ENCODE results near the gene PROSER3.

Gene PROSER3

GRCh38 chr19:35738021-35738886 is 19.7 kb upstream of the PROSER3 start:
- in situ Hi-C loops (cut with MboI; ENCODE audit: low sequenced_read_pairs) = no loop called here

GRCh38 chr19:35738887-35739229 is 19.1 kb upstream of the PROSER3 start:
- in situ Hi-C loops (cut with MboI; ENCODE audit: low sequenced_read_pairs) = no loop called here

GRCh38 chr19:35739275-35740107 is 18.5 kb upstream of the PROSER3 start:
- in situ Hi-C loops (cut with MboI; ENCODE audit: low sequenced_read_pairs) = no loop called here

GRCh38 chr19:35740108-35740422 is 17.9 kb upstream of the PROSER3 start:
- in situ Hi-C loops (cut with MboI; ENCODE audit: low sequenced_read_pairs) = no loop called here

DNA sequence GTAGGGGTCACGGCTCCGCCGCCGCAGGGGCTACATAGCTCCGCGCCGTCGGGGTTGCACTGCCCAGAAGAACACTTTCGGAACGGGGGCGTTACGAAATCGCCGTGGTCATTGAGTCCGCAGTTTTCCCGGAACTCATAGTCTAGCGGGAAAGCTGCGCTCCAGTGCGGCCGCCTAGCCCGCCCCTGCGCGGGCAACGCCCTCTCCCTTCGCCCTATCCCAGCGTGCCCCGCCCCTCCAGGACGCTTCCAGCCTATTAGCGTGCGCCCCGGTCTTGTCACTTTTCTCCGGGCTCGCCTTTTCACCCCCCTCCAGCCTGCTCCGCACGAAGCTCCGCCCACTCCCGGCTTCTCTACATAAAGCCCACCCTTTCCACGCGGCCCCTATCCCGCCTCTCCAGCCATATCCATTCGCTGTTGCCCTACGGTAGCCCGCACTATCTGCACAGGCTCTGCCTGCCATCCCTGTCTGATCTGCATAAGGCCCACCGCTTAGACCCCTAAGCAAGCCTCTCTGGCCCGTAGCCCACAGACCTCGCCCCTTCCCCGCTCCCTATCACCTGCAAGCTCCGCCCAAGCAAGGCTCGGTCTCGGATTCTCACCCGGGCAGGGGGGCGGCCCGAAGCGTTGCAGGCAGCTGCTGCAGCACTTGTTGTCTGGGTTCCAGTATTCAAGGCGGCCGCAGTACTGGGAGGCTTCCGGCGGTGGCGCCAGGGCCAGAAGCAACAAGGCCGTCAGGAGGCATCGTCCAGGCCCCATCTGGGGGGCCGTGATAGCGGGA is 17.4 kb upstream of the PROSER3 start:
- in situ Hi-C loops (cut with MboI; ENCODE audit: low sequenced_read_pairs) = no loop called here

DNA sequence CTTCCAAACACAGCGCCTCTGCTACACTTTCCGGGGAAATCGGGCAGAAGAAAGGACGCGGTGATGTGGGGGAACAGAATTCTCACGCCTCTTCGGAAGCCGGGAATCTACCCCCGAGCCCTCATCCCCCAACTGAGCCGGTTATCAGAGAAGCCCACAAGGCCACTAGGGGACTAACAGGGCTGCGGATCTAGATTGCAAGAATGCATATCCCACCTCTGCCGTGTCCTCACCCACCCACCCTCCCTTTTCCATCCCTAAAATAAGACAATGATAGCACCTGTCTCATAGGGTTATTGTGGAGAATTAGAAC is 16.8 kb upstream of the PROSER3 start:
- in situ Hi-C loops (cut with MboI; ENCODE audit: low sequenced_read_pairs) = no loop called here

GRCh38 chr19:35742121-35742724 is 15.8 kb upstream of the PROSER3 start, which contains the start of gene IGFLR1:
TSS of gene IGFLR1 (minus strand) at chr19:35742452. CDS start at chr19:35741180, 1,272 bp downstream.
- in situ Hi-C loops (cut with MboI; ENCODE audit: low sequenced_read_pairs) = no loop called here

DNA sequence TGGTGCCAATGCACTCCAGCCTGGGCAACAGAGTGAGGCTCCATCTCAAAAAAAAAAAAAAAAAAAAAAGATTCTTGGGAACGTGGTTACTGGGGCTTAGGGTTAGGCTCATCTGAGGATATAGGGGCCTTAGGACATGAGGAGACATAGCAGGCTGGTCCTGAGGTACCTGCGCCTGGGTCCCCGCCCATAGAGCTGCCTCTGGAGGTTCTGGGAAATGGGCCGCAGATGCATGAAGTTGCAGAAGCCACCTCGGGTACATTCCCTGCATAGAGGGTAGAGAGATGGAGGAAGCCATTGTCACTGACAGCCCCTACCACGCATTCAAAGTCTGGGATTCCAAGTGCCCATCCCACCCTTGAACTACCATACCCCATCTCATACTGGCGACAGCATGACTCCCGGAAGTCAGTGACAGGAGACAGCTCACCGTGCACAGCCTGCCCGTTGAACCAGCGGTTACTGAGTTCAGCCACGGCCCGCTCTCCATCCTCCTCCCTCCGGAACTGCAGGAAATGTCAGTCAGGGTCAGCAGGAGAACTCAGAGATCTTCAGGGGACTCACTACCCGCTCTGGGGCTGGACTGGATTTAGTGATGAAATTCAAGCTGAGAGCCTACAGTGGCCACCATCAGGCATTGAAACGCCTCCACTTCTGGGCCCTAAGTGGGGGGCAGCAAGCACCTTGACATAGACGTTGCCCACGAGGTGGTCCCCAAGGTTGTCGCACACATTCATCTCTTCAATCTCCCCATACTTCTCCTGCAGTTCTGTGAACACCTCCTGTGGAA is 14.1 kb upstream of the PROSER3 start:
- in situ Hi-C loops (cut with MboI; ENCODE audit: low sequenced_read_pairs) = no loop called here

DNA sequence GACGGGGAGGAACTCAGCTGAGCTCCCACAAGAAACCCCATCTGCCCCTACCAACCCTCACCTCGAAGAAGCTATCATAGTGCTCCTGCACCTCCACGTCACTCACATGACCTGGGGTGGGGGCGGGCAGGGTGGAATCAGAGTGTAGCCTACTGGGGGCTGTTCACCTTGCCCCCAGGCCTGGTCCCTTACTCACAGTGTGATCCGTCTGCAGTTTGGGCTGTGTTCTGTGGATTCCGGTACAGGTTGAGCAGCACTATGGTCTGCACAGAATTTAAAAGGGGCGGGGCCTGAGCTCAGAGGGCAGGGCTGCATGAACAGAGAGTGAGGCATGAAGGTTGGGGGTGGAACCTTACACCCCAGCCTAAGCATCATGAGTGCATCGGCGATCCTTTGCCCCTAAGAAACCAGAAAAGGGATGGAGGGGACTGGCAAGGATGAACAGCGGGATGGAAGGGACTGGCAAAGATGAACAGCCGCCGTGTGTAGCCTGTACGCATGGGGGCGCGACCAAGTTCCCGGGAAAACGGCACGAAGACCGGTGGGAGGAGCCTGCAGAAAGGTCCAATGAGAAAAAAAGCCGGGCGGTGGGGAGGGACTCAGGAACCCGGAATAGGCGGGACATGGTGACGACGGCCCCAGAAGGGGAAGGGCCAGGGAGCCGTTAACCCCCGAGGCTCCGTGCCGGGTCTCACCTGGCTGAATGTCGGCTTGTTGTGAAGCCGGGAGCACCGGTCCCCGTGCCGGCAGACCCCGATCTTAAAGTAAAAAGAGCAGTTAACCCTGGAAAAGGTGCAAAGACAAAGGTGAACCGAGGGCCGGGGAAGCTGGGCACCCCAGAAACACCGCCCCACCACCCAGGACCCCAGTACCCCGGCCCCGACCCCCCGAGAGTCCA is 13.3 kb upstream of the PROSER3 start:
- in situ Hi-C loops (cut with MboI; ENCODE audit: low sequenced_read_pairs) = no loop called here

DNA sequence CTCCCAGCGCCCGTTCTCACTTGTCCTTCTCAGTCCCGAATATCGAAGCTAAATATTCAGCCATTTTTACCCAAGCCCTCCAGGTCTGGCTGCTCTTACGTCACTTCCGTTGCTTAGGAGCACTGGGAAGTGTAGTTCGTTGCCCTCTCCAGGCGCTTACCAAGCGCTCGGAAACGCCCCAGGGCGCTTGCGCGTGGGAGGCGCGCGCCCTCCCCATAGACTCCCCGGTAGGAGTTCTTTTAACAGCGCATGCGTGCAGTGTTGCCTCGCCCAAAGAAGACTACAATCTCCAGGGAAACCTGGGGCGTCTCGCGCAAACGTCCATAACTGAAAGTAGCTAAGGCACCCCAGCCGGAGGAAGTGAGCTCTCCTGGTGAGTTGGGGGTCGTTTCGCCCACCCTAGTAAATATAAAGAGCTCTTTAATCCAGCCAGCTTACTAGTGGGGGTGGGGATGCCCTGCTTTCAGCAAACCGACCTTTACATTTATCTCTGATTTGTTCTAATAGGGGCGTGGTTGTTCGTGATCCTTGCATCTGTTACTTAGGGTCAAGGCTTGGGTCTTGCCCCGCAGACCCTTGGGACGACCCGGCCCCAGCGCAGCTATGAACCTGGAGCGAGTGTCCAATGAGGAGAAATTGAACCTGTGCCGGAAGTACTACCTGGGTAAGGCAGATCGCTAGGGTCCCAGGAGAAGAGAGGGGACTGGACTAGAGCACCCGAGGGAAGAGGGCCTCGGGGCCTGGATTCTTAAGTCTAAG is 12.5 kb upstream of the PROSER3 start, which contains the start of the genes PSENEN and U2AF1L4:
Gene PSENEN (plus strand): TSS at position 324 of the 759 bp plus-strand sequence. CDS start 280 bp downstream, at position 604.
Gene U2AF1L4 (minus strand): TSS at position 91 of the 759 bp plus-strand sequence. CDS start 27 bp downstream, at position 64.
- in situ Hi-C loops (cut with MboI; ENCODE audit: low sequenced_read_pairs) = no loop called here

DNA sequence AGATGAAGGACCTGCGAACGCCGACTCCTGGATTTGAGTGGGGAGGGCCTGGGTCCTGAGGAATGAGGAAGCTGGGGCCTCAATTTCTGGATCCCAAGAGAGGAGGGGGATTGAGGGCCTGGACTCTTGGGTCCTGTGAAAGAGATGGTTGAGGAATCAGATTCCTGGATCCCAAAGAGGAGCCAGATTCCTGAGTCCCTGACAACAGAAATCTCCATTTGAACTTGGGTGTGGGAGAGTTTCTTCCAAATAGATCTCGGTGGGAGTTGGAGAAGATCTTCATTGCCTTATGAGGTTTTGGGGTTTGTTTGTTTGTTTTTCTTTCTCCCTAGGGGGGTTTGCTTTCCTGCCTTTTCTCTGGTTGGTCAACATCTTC is 11.9 kb upstream of the PROSER3 start:
- in situ Hi-C loops (cut with MboI; ENCODE audit: low sequenced_read_pairs) = no loop called here

- in situ Hi-C loops (cut with MboI; ENCODE audit: low sequenced_read_pairs) = no loop called here
Observed at GRCh38 chr19:35746531-35746930, 11.4 kb upstream of the PROSER3 start.

GRCh38 chr19:35748106-35749020 is 9.6 kb upstream of the PROSER3 start, which contains the start of gene LIN37:
TSS of gene LIN37 (plus strand) at chr19:35748576. CDS start at chr19:35748725, 149 bp downstream.
- in situ Hi-C loops (cut with MboI; ENCODE audit: low sequenced_read_pairs) = no loop called here

GRCh38 chr19:35750167-35750566 is 7.8 kb upstream of the PROSER3 start:
- in situ Hi-C loops (cut with MboI; ENCODE audit: low sequenced_read_pairs) = no loop called here

- in situ Hi-C loops (cut with MboI; ENCODE audit: low sequenced_read_pairs) = no loop called here
Observed at GRCh38 chr19:35751839-35752745, 5.9 kb upstream of the PROSER3 start.

- in situ Hi-C loops (cut with MboI; ENCODE audit: low sequenced_read_pairs) = no loop called here
Observed at GRCh38 chr19:35752746-35753350, 5.1 kb upstream of the PROSER3 start.

Measured in HL-60/S4 treated with retinoic acid at 250 ng/mL for 4 days and 3 days (cell line).